ENCODE data around the gene ZBTB45. TPM values are rescaled to one million over a fixed set of nuclear protein-coding genes. Genes with fewer than 3 reads are reported as not detected.

ZBTB45 gene
- total and polyA plus RNA-seq, 9 of the 15 experiments (the other 6 are each of a cell fraction or from before 2014, with no cell fraction given), result 0.08 to 16.1 (median 1.8) TPM

- TF ChIP-seq REST (IDR thresholded peaks at IDR 0.05; ENCODE audit: borderline replicate concordance) (peak; percentile 24; the same call in 1 of the 2 replicates), REST (CRISPR knock-in tag; IDR thresholded peaks at IDR 0.05; ENCODE audit: low read depth) (peak; percentile 85), MGA (IDR thresholded peaks at IDR 0.05) (no peak; the same call in 1 of the 2 replicates), ZNF184 (CRISPR knock-in tag; IDR thresholded peaks at IDR 0.05) (no peak), KHSRP (IDR thresholded peaks at IDR 0.05) (no peak), BMI1 (IDR thresholded peaks at IDR 0.05; ENCODE audit: low read length) (no peak), L3MBTL2 (IDR thresholded peaks at IDR 0.05) (peak; percentile 74), SREBF2 (CRISPR knock-in tag; IDR thresholded peaks at IDR 0.05) (no peak)
Observed at GRCh38 chr19:58554494-58555368, 35.1 kb upstream of the ZBTB45 start, which contains the start of gene CHMP2A (continued).

All from K562 (cell line).